Panc1 (cell line): Measurements from ENCODE around the gene PARD3.

ENCODE experiments used
- POLR2AphosphoS5 ChIP-seq: IDR thresholded peaks from 2 replicates; pipeline ENCODE4 v1.6.1; 2012; ENCODE audit warnings: mild to moderate bottlenecking, low read depth, low read length, moderate library complexity
- SIN3A ChIP-seq: IDR thresholded peaks from 2 replicates; pipeline ENCODE4 v1.6.1; 2012; ENCODE audit warnings: low read depth, mild to moderate bottlenecking, low read length, moderate library complexity, borderline replicate concordance; ENCODE audit not compliant: insufficient read depth
- TCF7L2 ChIP-seq: IDR thresholded peaks from 2 replicates; pipeline ENCODE4 v1.6.1; 2011; ENCODE audit warnings: mild to moderate bottlenecking, low read depth, low read length, inconsistent platforms
- TF ChIP-seq, protein P1 (sequence below), 2 experiments: IDR thresholded peaks; 2 replicates each; pipeline ENCODE4 v1.6.1; 2011 to 2012; ENCODE audit warnings: low read depth in 2 of 2, control low read depth in 1 of 2, low read length in 1 of 2, mild to moderate bottlenecking in 1 of 2, moderate library complexity in 1 of 2; ENCODE audit not compliant: insufficient read depth in 1 of 2
- TF ChIP-seq, protein P2 (sequence below): fragments of 450-650 bp; IDR thresholded peaks from 2 replicates; pipeline ENCODE4 v1.5.1; 2017; ENCODE audit warnings: mild to moderate bottlenecking

DNA sequence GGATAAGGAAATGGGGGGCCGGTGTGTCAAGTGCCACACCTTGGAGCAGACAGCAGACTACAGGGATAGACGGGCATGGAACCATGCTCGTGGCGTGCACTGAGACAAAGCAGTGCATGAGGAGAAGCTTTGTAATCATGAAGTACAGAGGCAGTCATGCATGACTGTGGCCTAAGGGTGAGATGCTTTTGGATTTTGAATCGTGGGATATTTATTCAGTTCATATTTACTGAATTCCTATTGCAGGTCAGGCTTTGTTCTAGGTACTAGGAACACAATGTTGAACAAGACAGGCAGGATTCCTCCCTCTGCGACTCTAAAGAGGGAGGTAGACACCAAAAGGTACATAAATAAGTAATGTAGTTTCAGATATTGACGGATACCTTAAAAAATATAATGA, 597.6 kb downstream of the PARD3 start:
- TF ChIP-seq, protein P1, sequence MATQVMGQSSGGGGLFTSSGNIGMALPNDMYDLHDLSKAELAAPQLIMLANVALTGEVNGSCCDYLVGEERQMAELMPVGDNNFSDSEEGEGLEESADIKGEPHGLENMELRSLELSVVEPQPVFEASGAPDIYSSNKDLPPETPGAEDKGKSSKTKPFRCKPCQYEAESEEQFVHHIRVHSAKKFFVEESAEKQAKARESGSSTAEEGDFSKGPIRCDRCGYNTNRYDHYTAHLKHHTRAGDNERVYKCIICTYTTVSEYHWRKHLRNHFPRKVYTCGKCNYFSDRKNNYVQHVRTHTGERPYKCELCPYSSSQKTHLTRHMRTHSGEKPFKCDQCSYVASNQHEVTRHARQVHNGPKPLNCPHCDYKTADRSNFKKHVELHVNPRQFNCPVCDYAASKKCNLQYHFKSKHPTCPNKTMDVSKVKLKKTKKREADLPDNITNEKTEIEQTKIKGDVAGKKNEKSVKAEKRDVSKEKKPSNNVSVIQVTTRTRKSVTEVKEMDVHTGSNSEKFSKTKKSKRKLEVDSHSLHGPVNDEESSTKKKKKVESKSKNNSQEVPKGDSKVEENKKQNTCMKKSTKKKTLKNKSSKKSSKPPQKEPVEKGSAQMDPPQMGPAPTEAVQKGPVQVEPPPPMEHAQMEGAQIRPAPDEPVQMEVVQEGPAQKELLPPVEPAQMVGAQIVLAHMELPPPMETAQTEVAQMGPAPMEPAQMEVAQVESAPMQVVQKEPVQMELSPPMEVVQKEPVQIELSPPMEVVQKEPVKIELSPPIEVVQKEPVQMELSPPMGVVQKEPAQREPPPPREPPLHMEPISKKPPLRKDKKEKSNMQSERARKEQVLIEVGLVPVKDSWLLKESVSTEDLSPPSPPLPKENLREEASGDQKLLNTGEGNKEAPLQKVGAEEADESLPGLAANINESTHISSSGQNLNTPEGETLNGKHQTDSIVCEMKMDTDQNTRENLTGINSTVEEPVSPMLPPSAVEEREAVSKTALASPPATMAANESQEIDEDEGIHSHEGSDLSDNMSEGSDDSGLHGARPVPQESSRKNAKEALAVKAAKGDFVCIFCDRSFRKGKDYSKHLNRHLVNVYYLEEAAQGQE (IDR thresholded peaks at IDR 0.05; ENCODE audit: insufficient read depth in 1 of 2, low read depth in 2 of 2, low read length in 1 of 2), result no peak
- TF ChIP-seq, protein P2, sequence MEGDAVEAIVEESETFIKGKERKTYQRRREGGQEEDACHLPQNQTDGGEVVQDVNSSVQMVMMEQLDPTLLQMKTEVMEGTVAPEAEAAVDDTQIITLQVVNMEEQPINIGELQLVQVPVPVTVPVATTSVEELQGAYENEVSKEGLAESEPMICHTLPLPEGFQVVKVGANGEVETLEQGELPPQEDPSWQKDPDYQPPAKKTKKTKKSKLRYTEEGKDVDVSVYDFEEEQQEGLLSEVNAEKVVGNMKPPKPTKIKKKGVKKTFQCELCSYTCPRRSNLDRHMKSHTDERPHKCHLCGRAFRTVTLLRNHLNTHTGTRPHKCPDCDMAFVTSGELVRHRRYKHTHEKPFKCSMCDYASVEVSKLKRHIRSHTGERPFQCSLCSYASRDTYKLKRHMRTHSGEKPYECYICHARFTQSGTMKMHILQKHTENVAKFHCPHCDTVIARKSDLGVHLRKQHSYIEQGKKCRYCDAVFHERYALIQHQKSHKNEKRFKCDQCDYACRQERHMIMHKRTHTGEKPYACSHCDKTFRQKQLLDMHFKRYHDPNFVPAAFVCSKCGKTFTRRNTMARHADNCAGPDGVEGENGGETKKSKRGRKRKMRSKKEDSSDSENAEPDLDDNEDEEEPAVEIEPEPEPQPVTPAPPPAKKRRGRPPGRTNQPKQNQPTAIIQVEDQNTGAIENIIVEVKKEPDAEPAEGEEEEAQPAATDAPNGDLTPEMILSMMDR, result no peak
- TF ChIP-seq TCF7L2, result no peak
- no peak for TF ChIP-seq SIN3A
- no peak for TF ChIP-seq POLR2AphosphoS5
